Suprapubic skin (tissue), 4 donors: ENCODE data around the gene EIF2D. TPM values are rescaled to one million over a fixed set of nuclear protein-coding genes. Genes with fewer than 3 reads are reported as not detected.

Source experiments
- DNase-seq, 2 donors: peaks; one replicate each; pipeline ENCODE4 v3.0.0-alpha.2; 2019; ENCODE audit warnings: low spot score in 2 of 2
- H3K27ac ChIP-seq: fragments of 200-600 bp; sonication (generic); one replicate; pipeline ENCODE4 v1.5.1; 2019
- H3K27me3 ChIP-seq: fragments of 200-600 bp; sonication (generic); one replicate; pipeline ENCODE4 v1.5.1; 2019
- H3K36me3 ChIP-seq: fragments of 200-600 bp; sonication (generic); one replicate; pipeline ENCODE4 v1.5.1; 2019
- H3K4me1 ChIP-seq: fragments of 200-600 bp; sonication (generic); one replicate; pipeline ENCODE4 v1.5.1; 2019
- H3K4me3 ChIP-seq: fragments of 200-600 bp; sonication (generic); one replicate; pipeline ENCODE4 v1.5.1; 2019; ENCODE audit warnings: mild to moderate bottlenecking
- H3K9me3 ChIP-seq: fragments of 200-600 bp; sonication (generic); one replicate; pipeline ENCODE4 v1.5.1; 2019
- CTCF ChIP-seq, 2 donors: fragments of 200-600 bp in 1 of 2; fragments of 450-650 bp in 1 of 2; sonication (generic) in 1 of 2; IDR thresholded peaks; one replicate each; pipeline ENCODE4 v1.5.1; 2016 to 2019; ENCODE audit warnings: antibody characterized with exemption in 2 of 2, mild to moderate bottlenecking in 1 of 2, moderate library complexity in 1 of 2
- EP300 ChIP-seq: sonication (generic); formaldehyde crosslinking; IDR thresholded peaks from one replicate; pipeline ENCODE4 v1.6.1; 2017; ENCODE audit warnings: antibody characterized with exemption
- POLR2A ChIP-seq, 2 donors: fragments of 450-650 bp; IDR thresholded peaks; one replicate each; pipeline ENCODE4 v1.6.1; 2017; ENCODE audit warnings: antibody characterized with exemption in 2 of 2, mild to moderate bottlenecking in 2 of 2, moderate library complexity in 2 of 2
- POLR2AphosphoS5 ChIP-seq, 3 donors: sonication (generic); formaldehyde crosslinking; IDR thresholded peaks; one replicate each; pipeline ENCODE4 v1.6.1; 2017; ENCODE audit warnings: antibody characterized with exemption in 3 of 3
- WGBS: methylation state at CpG from one replicate; pipeline ENCODE4 v1.1.5; 2018; 5-methylcytosine and 5-hydroxymethylcytosine counted together
- total RNA-seq, 4 donors: library from RNA; depleted of rRNA; stranded (reverse); fragments of >200 nt; gene quantifications; one replicate each; pipeline ENCODE4 v1.1.0, GENCODE V29; 2016

EIF2D gene
- total RNA-seq, 4 donors from 2014 or later = 55.0 to 69.1 (median 61.1) TPM

- peaks cover 14% of the 10 kb centered on the region for H3K4me1 ChIP-seq
Observed at GRCh38 chr1:206657751-206658150, 45.5 kb upstream of the EIF2D start.

GRCh38 chr1:206656936-206657335 is 44.7 kb upstream of the EIF2D start:
- Histone ChIP-seq H3K9me3 (no peaks in the 10 kb centered on the region), H3K4me1 (peaks cover 14% of the 10 kb centered on the region), H3K27me3 (no peaks in the 10 kb centered on the region), H3K27ac (no peak overlapping the region), H3K36me3 (no peaks in the 10 kb centered on the region), H3K4me3 (no peak overlapping the region)
- 100% methylated on average over 2 of the region's 3 CpGs for WGBS
- no peak for TF ChIP-seq CTCF (IDR thresholded peaks at IDR 0.05)
- no peak for TF ChIP-seq EP300
- TF ChIP-seq POLR2A (IDR thresholded peaks at IDR 0.05) = no peak
- no peak for TF ChIP-seq POLR2AphosphoS5 (IDR thresholded peaks at IDR 0.05)
- DNase-seq = no peak

More at GRCh38 chr1:206657751-206658150, 45.5 kb upstream of the EIF2D start:
- no peak for TF ChIP-seq POLR2AphosphoS5 (IDR thresholded peaks at IDR 0.05)
- TF ChIP-seq CTCF (IDR thresholded peaks at IDR 0.05) = no peak
- no peak for TF ChIP-seq POLR2A (IDR thresholded peaks at IDR 0.05)
- TF ChIP-seq EP300 = no peak
- Histone ChIP-seq H3K9me3 (no peaks in the 10 kb centered on the region), H3K27me3 (no peaks in the 10 kb centered on the region), H3K27ac (no peak overlapping the region), H3K4me3 (no peak overlapping the region), H3K36me3 (no peaks in the 10 kb centered on the region)
- DNase-seq = no peak
- 65% methylated on average over 6 of the region's 6 CpGs for WGBS

- Histone ChIP-seq H3K9me3 (no peaks in the 10 kb centered on the region), H3K27ac (no peak overlapping the region), H3K4me3 (no peak overlapping the region), H3K27me3 (no peaks in the 10 kb centered on the region), H3K36me3 (no peaks in the 10 kb centered on the region), H3K4me1 (peaks cover 14% of the 10 kb centered on the region)
- TF ChIP-seq POLR2A (IDR thresholded peaks at IDR 0.05) = no peak
- no peak for TF ChIP-seq POLR2AphosphoS5 (IDR thresholded peaks at IDR 0.05)
- no peak for TF ChIP-seq CTCF (IDR thresholded peaks at IDR 0.05)
- no peak for TF ChIP-seq EP300
- 63% methylated on average over 4 of the region's 4 CpGs for WGBS
- no peak for DNase-seq
Observed at GRCh38 chr1:206655471-206655882, 43.2 kb upstream of the EIF2D start.

- no peak overlapping the region for H3K4me3 ChIP-seq
- H3K9me3 ChIP-seq = no peaks in the 10 kb centered on the region
- H3K27ac ChIP-seq = no peak overlapping the region
- no peak for DNase-seq
- peaks cover 14% of the 10 kb centered on the region for H3K4me1 ChIP-seq
- no peaks in the 10 kb centered on the region for H3K36me3 ChIP-seq
- H3K27me3 ChIP-seq = no peaks in the 10 kb centered on the region
- WGBS = 70% methylated on average over 2 of the region's 2 CpGs
- TF ChIP-seq POLR2A (IDR thresholded peaks at IDR 0.05) (no peak), EP300 (no peak)
Observed at GRCh38 chr1:206654828-206655227, 42.6 kb upstream of the EIF2D start.

GRCh38 chr1:206653715-206654459 is 41.6 kb upstream of the EIF2D start:
- no peak overlapping the region for H3K27ac ChIP-seq
- TF ChIP-seq CTCF (IDR thresholded peaks at IDR 0.05) (no peak), POLR2A (IDR thresholded peaks at IDR 0.05) (no peak), POLR2AphosphoS5 (IDR thresholded peaks at IDR 0.05) (no peak), EP300 (no peak)
- H3K27me3 ChIP-seq = no peaks in the 10 kb centered on the region
- peaks cover 14% of the 10 kb centered on the region for H3K4me1 ChIP-seq
- H3K4me3 ChIP-seq = no peak overlapping the region
- no peaks in the 10 kb centered on the region for H3K9me3 ChIP-seq
- no peaks in the 10 kb centered on the region for H3K36me3 ChIP-seq
- 55% methylated on average over 7 of the region's 7 CpGs for WGBS
- DNase-seq = no peak
